Stimulated activated CD8-positive, alpha-beta memory T cell treated with anti-CD3 and anti-CD28 coated beads, Interleukin-12 subunit alpha, Interleukin-12 subunit beta, amount 100 ng/mL, for 24 hours (primary cell): ENCODE results near the gene ATP6V1B1.
A peak's percentile ranks its signal among the peaks of the same experiment; 100 is the strongest.

Experiments
- DNase-seq: peaks from one replicate; pipeline ENCODE4 v3.0.0-alpha.2; 2020; ENCODE audit errors: extremely low read depth

Gene ATP6V1B1

GRCh38 chr2:70966681-70967080, 31.0 kb downstream of the ATP6V1B1 start:
- DNase-seq, result no peak

DNA sequence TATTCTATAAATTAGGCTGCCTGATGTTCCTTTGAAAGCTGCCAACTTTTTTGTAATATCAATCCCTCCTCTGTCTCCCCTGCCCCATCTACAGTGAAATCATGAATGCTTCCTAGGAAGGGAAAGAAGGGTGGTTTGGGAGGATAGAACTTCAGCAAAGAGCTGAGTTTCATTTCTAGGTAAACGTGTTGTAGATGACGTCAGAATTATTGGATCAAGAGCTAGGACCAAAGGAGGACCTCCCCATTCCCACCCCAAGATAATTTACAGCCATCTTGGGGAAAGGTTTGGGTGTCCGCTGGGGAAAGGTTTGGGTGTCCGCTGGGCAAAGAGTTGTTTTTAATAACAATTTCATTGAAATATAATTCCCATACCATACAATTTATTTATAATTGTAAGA, 31.5 kb downstream of the ATP6V1B1 start:
- DNase-seq, result no peak

GRCh38 chr2:70974592-70974991, 38.9 kb downstream of the ATP6V1B1 start:
- DNase-seq, result no peak

DNA sequence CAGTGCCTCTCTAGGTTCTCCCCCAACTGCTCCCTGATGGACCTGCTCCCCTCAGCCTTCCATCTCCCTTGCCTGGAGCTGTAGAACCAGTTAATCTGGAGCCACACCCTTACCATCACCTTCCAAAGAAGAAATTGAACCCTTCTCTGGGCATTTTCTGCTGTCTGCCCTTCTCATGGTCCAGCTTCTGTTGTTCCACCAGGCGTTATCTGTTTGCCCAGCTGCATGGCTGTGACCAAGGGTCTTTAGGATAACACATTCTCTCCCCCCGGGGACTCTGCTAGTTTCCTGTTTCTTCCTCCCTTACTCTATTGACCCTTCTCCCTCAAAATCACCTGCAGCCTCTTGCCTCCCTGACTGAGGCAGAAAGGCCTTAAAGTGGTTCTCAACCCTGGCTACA, 39.5 kb downstream of the ATP6V1B1 start:
- DNase-seq, result no peak

DNA sequence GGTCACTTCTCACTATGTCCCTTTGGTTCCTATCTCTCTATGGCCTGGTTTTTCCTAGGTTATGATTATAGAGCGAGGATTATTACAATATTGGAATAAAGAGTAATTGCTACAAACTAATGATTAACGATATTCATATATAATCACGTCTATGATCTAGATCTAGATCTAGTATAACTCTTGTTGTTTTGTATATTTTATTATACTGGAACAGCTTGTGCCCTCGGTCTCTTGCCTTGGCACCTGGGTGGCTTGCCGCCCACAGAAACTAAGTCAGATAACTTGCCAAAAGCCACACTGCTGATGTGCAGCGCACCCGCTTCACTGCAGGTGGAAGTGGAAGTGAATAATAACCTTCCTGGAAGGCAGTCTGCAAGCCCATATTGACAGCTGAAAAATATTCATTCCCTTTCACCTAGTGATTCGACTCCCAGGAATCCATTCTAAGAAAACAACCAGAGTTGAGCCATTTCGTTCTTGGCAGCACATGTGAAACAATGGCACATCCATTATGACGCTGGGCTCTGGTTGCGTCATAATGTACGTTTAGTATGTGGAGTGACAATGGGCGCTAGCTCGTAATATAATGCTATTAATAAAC, 42.0 kb downstream of the ATP6V1B1 start:
- DNase-seq, result no peak

GRCh38 chr2:70978341-70979179, 42.9 kb downstream of the ATP6V1B1 start, which contains the start of gene ANKRD53:
ANKRD53 (plus strand) TSS chr2:70978630; CDS start chr2:70978646, 16 bp downstream.
- DNase-seq, result no peak

GRCh38 chr2:70979180-70979488, 43.4 kb downstream of the ATP6V1B1 start:
- DNase-seq, result no peak

DNA sequence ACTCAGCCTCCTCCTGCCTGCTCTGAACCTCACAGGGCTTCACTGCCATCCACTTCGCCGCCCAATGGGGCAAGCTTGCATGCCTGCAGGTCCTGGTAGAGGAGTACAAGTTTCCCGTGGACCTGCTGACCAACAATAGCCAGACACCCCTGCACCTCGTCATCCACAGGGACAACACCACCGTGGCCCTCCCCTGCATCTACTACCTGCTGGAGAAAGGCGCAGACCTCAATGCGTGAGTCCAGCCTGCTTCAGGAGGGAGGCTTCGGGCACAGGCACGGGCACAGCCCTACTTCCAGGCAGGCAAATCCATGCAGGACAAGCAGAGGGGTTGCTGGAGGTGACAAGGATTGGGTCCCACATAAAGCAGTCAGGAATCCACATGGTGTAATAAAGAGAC, 43.9 kb downstream of the ATP6V1B1 start:
- no peak for DNase-seq

GRCh38 chr2:70981421-70981820, 45.7 kb downstream of the ATP6V1B1 start:
- no peak for DNase-seq

- DNase-seq, result no peak
Observed at GRCh38 chr2:70981866-70982810, 46.4 kb downstream of the ATP6V1B1 start.

- no peak for DNase-seq
Observed at GRCh38 chr2:70982971-70983370, 47.3 kb downstream of the ATP6V1B1 start.

- DNase-seq, result no peak
Observed at GRCh38 chr2:70983506-70984227, 48.0 kb downstream of the ATP6V1B1 start.

- no peak for DNase-seq
Observed at GRCh38 chr2:70984228-70984575, 48.5 kb downstream of the ATP6V1B1 start.

DNA sequence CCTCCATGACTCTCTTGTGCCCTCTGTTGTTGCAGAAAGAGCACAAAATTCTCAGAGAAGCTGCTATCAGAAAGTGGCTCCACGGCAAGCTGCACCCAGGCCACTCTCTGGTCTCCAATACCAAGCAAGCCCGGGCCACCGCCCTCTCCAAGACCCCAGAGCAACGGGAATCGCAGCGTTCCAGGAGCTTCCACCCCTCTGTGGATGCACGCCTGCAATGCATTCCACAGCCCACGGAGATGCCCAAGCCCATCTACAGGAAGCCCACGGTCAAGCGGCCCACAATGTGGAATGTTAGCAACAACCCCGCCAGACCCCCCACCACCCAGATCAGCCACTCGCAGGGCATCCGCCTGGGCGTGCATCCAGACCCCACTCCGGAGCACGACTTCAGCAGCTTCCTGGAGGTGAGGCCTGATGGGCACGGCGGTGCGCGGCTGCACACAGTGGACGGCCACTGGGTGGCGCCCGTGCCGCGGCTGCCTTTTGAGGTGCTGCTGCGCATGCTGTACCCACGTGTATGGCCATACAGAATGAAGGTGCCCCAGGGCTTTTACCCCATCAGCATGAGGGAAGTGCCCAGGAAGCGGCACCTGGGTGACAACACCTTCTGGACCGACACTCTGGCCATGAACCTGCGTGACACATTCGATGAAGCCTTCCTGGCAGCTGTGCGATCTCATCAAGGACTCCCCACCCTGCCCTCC, 49.0 kb downstream of the ATP6V1B1 start:
- peak; percentile 57 for DNase-seq

GRCh38 chr2:70985283-70985688, 49.6 kb downstream of the ATP6V1B1 start:
- no peak for DNase-seq

GRCh38 chr2:70985956-70986355, 50.3 kb downstream of the ATP6V1B1 start:
- DNase-seq, result no peak

DNA sequence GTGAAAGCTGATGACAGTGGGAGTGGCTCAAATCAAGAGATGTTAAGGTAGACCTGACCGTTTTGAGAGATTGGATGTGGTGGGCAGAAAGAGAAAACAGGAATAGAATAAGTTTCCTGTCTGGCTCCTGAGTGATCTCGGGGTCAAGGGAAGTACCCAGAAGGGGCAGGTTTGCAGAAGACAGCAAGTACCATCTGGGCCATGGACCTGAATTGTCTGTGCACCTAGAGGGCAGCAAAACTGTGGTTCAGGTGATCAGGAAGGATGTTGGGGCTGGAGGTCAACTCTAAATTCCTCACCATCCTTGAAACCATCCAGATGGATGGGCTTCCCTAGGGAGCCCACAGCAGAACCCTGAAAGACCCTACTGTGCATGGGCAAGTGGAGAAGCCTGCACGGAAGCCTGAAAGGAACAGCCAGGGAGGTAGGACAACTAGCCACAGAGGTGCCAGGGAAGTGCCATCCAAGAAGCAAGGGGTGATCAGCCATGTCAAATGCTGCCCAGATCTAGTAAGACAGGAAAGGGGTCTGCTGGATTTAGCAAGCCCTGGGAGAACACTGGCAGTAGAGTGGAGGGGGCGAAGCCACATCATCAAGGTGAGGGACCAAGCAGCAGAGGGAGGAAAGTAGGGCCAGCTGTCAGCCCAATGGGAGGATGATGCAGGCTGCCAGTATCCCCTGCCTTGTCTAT, 50.9 kb downstream of the ATP6V1B1 start:
- DNase-seq, result no peak

GRCh38 chr2:70987386-70987785, 51.7 kb downstream of the ATP6V1B1 start:
- no peak for DNase-seq

GRCh38 chr2:70988151-70988550, 52.5 kb downstream of the ATP6V1B1 start:
- DNase-seq, result no peak
